ENCODE measurements around the gene LY6G6F. TPM values are rescaled to one million over a fixed set of nuclear protein-coding genes. Genes with fewer than 3 reads are reported as not detected.
A peak's percentile ranks its signal among the peaks of the same experiment; 100 is the strongest.

Gene LY6G6F
- total and polyA plus RNA-seq, 2 donors (not counting 1 experiment from before 2014, with no cell fraction given) = not detected

DNA sequence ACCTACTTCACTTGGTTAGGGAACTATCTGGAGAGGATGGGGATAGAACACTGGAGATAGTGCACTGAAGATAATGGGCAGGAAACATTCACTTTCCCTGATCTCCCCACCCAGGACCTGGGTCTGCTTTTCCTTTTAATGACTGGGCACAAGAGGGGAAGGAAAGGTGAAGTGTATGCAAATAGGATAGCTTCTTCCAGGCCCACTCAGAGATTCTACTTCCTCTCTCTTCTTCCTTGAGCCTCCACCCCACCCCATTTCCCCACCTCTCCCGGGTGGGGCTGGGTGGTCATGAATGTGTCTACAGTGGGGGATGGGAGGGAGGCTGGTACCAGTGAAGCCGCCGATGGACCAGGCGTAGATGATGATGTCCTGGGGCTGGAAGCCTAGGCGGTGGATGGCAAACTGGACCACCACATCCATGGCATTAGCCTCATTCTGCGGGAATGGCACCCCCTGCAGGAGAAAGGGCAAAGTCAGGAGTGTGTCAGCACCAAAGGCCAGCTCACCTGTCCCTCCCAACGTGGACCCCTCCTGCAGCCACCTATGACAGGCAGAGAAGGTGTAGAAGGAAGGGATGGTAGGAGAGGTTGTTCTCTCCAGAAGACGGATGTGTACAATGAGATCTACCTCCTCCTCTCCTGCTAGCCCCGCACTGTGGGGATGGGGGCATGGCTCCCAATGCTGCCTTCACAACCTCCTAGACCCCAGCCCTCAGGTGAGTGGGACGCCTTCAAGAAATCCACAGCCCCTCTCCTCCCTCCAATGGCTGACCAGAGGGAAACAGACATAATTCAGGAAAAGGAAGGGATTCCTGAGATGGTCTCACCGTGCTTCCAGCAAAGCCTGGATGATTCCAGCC is 17.2 kb upstream of the LY6G6F start:
- 96% methylated on average over 6 of the region's 11 CpGs for WGBS (ENCODE audit: insufficient coverage)
- H3K4me3 ChIP-seq (ENCODE audit: control extremely low read depth in 1 of 5, extremely low read depth in 1 of 5, insufficient read depth in 1 of 5, low read depth in 2 of 5, low read length in 4 of 5) = no peak overlapping the region
- ChIA-PET CTCF (no interaction called here), POLR2A (interaction anchor here (0.5 kb wide), 1 partner anchor 160 kb away, joined by 6 read pairs; no protein-coding TSS in a partner anchor)
- H3K4me1 Mint-ChIP-seq = peaks cover 17% of the 10 kb centered on the region
- peak overlapping the region; percentile 56 for H3K27ac Mint-ChIP-seq
- H3K4me3 Mint-ChIP-seq = no peak overlapping the region
- peak overlapping the region in 1 of 2 donors; percentile 32 for H3K27ac ChIP-seq (ENCODE audit: low read length in 2 of 2)
- H3K27me3 ChIP-seq (replicated peaks in 1 of 4; ENCODE audit: control extremely low read depth in 1 of 4, control insufficient read depth in 3 of 4, insufficient read depth in 4 of 4, low read length in 3 of 4) = no peaks in the 10 kb centered on the region
- peaks cover 10 to 18% of the 10 kb centered on the region in 2 donors for H3K4me1 ChIP-seq (ENCODE audit: control insufficient read depth in 2 of 2, insufficient read depth in 2 of 2, low read length in 2 of 2)
- peaks cover 0 to 81% of the 10 kb centered on the region in 2 experiments for H3K36me3 ChIP-seq (replicated peaks in 1 of 2; ENCODE audit: control extremely low read depth in 1 of 2, control insufficient read depth in 1 of 2, extremely low read depth in 1 of 2, insufficient read depth in 2 of 2, low read length in 1 of 2)
- peak overlapping the region; percentile 36 for H3K4me2 ChIP-seq (replicated peaks; ENCODE audit: low read depth, low read length, poor library complexity, severe bottlenecking)
- H2AFZ ChIP-seq (ENCODE audit: insufficient read depth, low read depth, low read length, poor library complexity, severe bottlenecking) = no peak overlapping the region
- H4K20me1 ChIP-seq (ENCODE audit: control insufficient read depth, insufficient read depth, low read length, poor library complexity, severe bottlenecking) = no peaks in the 10 kb centered on the region
- no peaks in the 10 kb centered on the region for H3K9me3 ChIP-seq (ENCODE audit: control extremely low read depth in 1 of 3, control insufficient read depth in 2 of 3, insufficient read depth in 1 of 3, low read length in 2 of 3)
- no peak for DNase-seq
- H3K27me3 Mint-ChIP-seq = no peaks in the 10 kb centered on the region
- intact Hi-C loops (cut with micrococcal nuclease) = no loop called here
- no peak overlapping the region for H3K9ac ChIP-seq (ENCODE audit: low read length)
- ATAC-seq (ENCODE audit: low read depth) = no peak
- TF ChIP-seq EZH2 (IDR thresholded peaks at IDR 0.05; ENCODE audit: borderline replicate concordance, insufficient read depth, low read depth, low read length, poor library complexity, severe bottlenecking) = no peak
- TF ChIP-seq, protein P1, sequence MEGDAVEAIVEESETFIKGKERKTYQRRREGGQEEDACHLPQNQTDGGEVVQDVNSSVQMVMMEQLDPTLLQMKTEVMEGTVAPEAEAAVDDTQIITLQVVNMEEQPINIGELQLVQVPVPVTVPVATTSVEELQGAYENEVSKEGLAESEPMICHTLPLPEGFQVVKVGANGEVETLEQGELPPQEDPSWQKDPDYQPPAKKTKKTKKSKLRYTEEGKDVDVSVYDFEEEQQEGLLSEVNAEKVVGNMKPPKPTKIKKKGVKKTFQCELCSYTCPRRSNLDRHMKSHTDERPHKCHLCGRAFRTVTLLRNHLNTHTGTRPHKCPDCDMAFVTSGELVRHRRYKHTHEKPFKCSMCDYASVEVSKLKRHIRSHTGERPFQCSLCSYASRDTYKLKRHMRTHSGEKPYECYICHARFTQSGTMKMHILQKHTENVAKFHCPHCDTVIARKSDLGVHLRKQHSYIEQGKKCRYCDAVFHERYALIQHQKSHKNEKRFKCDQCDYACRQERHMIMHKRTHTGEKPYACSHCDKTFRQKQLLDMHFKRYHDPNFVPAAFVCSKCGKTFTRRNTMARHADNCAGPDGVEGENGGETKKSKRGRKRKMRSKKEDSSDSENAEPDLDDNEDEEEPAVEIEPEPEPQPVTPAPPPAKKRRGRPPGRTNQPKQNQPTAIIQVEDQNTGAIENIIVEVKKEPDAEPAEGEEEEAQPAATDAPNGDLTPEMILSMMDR (IDR thresholded peaks at IDR 0.05) = no peak
- H3K9me3 Mint-ChIP-seq (ENCODE audit: insufficient read depth) = no peaks in the 10 kb centered on the region
- no peaks in the 10 kb centered on the region for H3K79me2 ChIP-seq (ENCODE audit: control insufficient read depth, insufficient read depth, low read length)
